Measurements from ENCODE around the gene GSE1. TPM values are rescaled to one million over a fixed set of nuclear protein-coding genes. Genes with fewer than 3 reads are reported as not detected.

GSE1 gene
- total and polyA plus RNA-seq, 9 of the 15 experiments (the other 6 are each of a cell fraction or from before 2014, with no cell fraction given), result 12.2 to 244 (median 57.9) TPM

DNA sequence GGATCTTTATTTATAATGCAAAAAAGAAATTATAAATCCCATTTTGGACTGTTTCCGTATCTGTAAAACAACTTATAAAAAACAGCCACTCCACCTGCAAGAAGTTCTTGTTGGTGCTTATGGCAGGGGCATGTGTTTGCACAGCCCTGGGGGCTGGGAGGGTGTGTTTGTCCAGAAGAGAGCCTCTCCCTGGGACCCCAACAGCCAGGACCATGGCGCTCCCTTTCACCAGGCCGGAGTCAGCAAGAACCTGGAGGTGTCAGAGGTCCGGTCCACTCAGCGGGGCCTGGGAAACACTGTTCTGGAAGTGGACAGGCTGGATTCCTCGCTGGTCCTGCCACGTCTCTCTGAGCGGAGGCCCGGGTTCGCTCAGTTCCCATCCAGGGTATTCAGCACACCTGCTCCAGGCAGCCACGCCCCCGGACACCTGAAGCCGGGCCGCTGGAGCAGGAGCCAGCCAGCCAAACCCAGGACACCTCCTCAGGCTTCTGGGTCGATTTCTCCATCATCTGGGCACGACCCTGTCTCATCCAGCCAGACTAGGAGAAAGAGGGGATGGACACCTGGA lies 94.5 kb downstream of the GSE1 start:
- in situ Hi-C loops (cut with MboI) (no loop called here), intact Hi-C loops (cut with micrococcal nuclease) (no loop called here)
- Histone ChIP-seq H3K9ac (ENCODE audit: insufficient read depth in 1 of 2, low read depth in 2 of 2, low read length in 2 of 2) (no peak overlapping the region), H3K36me3 (ENCODE audit: control insufficient read depth, insufficient read depth, low read length) (no peaks in the 10 kb centered on the region), H3K4me1 (replicated peaks in 1 of 2; ENCODE audit: control insufficient read depth in 2 of 2, insufficient read depth in 2 of 2, low read length in 2 of 2) (peaks cover 0 to 19% of the 10 kb centered on the region in 2 experiments; a peak in 3 of 5 replicates), H3K27me3 (ENCODE audit: control insufficient read depth in 2 of 2, insufficient read depth in 2 of 2, low read length in 2 of 2) (peaks cover 23 to 49% of the 10 kb centered on the region in 2 experiments), H3K27ac (ENCODE audit: extremely low read depth, low read depth, low read length) (no peak overlapping the region), H3K9me1 (ENCODE audit: control insufficient read depth, insufficient read depth, low read length) (no peaks in the 10 kb centered on the region), H2AFZ (ENCODE audit: low read depth, low read length) (no peak overlapping the region), H3K9me3 (replicated peaks; ENCODE audit: control insufficient read depth, insufficient read depth, low read depth, low read length) (peaks cover 6% of the 10 kb centered on the region), H3K4me2 (ENCODE audit: insufficient read depth, low read length) (no peak overlapping the region), H4K20me1 (replicated peaks; ENCODE audit: control insufficient read depth, insufficient read depth, low read length) (peaks cover 8% of the 10 kb centered on the region; the same call in 1 of the 2 replicates), H3K4me3 (no peak overlapping the region), H3K79me2 (ENCODE audit: control insufficient read depth, insufficient read depth, low read length) (no peaks in the 10 kb centered on the region)
- FAIRE-seq (no peak), DNase-seq (ENCODE audit: extremely low read depth in 1 of 4, low spot score in 3 of 4) (no peak), ATAC-seq (no peak)
- 18% methylated on average over 14 of the region's 16 CpGs for WGBS (ENCODE audit: insufficient coverage, low coverage, missing lambda C conversion rate)
- CTCF ChIA-PET (ENCODE audit: low intra/inter-chr PET ratio), result no interaction called here
- POLR2A ChIA-PET, result no interaction called here
- no TSS peak for BruUV-seq (replicated peaks)
- TF ChIP-seq TARDBP (IDR thresholded peaks at IDR 0.05), result no peak
- TF ChIP-seq, protein P1, sequence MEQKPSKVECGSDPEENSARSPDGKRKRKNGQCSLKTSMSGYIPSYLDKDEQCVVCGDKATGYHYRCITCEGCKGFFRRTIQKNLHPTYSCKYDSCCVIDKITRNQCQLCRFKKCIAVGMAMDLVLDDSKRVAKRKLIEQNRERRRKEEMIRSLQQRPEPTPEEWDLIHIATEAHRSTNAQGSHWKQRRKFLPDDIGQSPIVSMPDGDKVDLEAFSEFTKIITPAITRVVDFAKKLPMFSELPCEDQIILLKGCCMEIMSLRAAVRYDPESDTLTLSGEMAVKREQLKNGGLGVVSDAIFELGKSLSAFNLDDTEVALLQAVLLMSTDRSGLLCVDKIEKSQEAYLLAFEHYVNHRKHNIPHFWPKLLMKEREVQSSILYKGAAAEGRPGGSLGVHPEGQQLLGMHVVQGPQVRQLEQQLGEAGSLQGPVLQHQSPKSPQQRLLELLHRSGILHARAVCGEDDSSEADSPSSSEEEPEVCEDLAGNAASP (IDR thresholded peaks at IDR 0.05), result no peak
- TF ChIP-seq SMAD3 (CRISPR knock-in tag; conservative IDR thresholded peaks at IDR 0.05), result no peak
- TF ChIP-seq, protein P2, sequence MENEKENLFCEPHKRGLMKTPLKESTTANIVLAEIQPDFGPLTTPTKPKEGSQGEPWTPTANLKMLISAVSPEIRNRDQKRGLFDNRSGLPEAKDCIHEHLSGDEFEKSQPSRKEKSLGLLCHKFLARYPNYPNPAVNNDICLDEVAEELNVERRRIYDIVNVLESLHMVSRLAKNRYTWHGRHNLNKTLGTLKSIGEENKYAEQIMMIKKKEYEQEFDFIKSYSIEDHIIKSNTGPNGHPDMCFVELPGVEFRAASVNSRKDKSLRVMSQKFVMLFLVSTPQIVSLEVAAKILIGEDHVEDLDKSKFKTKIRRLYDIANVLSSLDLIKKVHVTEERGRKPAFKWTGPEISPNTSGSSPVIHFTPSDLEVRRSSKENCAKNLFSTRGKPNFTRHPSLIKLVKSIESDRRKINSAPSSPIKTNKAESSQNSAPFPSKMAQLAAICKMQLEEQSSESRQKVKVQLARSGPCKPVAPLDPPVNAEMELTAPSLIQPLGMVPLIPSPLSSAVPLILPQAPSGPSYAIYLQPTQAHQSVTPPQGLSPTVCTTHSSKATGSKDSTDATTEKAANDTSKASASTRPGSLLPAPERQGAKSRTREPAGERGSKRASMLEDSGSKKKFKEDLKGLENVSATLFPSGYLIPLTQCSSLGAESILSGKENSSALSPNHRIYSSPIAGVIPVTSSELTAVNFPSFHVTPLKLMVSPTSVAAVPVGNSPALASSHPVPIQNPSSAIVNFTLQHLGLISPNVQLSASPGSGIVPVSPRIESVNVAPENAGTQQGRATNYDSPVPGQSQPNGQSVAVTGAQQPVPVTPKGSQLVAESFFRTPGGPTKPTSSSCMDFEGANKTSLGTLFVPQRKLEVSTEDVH (IDR thresholded peaks at IDR 0.05; ENCODE audit: low read depth, partially characterized antibody), result no peak
- no peak for TF ChIP-seq L3MBTL2 (IDR thresholded peaks at IDR 0.05)
- TF ChIP-seq, protein P3, sequence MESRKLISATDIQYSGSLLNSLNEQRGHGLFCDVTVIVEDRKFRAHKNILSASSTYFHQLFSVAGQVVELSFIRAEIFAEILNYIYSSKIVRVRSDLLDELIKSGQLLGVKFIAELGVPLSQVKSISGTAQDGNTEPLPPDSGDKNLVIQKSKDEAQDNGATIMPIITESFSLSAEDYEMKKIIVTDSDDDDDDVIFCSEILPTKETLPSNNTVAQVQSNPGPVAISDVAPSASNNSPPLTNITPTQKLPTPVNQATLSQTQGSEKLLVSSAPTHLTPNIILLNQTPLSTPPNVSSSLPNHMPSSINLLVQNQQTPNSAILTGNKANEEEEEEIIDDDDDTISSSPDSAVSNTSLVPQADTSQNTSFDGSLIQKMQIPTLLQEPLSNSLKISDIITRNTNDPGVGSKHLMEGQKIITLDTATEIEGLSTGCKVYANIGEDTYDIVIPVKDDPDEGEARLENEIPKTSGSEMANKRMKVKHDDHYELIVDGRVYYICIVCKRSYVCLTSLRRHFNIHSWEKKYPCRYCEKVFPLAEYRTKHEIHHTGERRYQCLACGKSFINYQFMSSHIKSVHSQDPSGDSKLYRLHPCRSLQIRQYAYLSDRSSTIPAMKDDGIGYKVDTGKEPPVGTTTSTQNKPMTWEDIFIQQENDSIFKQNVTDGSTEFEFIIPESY (CRISPR knock-in tag; IDR thresholded peaks at IDR 0.05), result no peak
- TF ChIP-seq, protein P4, sequence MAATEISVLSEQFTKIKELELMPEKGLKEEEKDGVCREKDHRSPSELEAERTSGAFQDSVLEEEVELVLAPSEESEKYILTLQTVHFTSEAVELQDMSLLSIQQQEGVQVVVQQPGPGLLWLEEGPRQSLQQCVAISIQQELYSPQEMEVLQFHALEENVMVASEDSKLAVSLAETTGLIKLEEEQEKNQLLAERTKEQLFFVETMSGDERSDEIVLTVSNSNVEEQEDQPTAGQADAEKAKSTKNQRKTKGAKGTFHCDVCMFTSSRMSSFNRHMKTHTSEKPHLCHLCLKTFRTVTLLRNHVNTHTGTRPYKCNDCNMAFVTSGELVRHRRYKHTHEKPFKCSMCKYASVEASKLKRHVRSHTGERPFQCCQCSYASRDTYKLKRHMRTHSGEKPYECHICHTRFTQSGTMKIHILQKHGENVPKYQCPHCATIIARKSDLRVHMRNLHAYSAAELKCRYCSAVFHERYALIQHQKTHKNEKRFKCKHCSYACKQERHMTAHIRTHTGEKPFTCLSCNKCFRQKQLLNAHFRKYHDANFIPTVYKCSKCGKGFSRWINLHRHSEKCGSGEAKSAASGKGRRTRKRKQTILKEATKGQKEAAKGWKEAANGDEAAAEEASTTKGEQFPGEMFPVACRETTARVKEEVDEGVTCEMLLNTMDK (IDR thresholded peaks at IDR 0.05; ENCODE audit: borderline replicate concordance, insufficient read depth, low read depth, low read length, poor library complexity, severe bottlenecking), result no peak
- TF ChIP-seq MYC (IDR thresholded peaks at IDR 0.05; ENCODE audit: low read depth, low read length), result no peak
- TF ChIP-seq MYC (CRISPR knock-in tag; IDR thresholded peaks at IDR 0.05; ENCODE audit: borderline replicate concordance, low read depth), result no peak
